Thoracic aorta (tissue), 2 donors: ENCODE measurements around the gene HSPE1. TPM values are rescaled to one million over a fixed set of nuclear protein-coding genes. Genes with fewer than 3 reads are reported as not detected.
A peak's percentile ranks its signal among the peaks of the same experiment; 100 is the strongest.

Experiments
- ATAC-seq: fragments of 150-250 bp; one replicate; pipeline ENCODE4 v1.8.0; 2017; ENCODE audit warnings: low read depth; ENCODE audit not compliant: insufficient number of reproducible peaks, low FRiP score
- DNase-seq: peaks from one replicate; pipeline ENCODE4 v3.0.0-alpha.2; 2020; ENCODE audit warnings: low spot score
- H3K27ac ChIP-seq, 2 donors: fragments of 200-600 bp; sonication (generic); 1 replicate in 1 of 2; 2 replicates in 1 of 2; pipeline ENCODE4 v1.5.1; 2016; ENCODE audit warnings: mild to moderate bottlenecking in 2 of 2, moderate library complexity in 2 of 2
- H3K27me3 ChIP-seq: fragments of 200-600 bp; sonication (generic); replicated peaks from 2 replicates; pipeline ENCODE4 v1.6.0; 2016; ENCODE audit warnings: mild to moderate bottlenecking; ENCODE audit not compliant: insufficient read depth
- H3K36me3 ChIP-seq: fragments of 200-600 bp; sonication (generic); one replicate; pipeline ENCODE4 v1.5.1; 2016
- H3K4me1 ChIP-seq, 2 donors: fragments of 200-600 bp; sonication (generic); 1 replicate in 1 of 2; 2 replicates in 1 of 2; pipeline versions ENCODE4 v1.5.1 to v1.6.0; 2016; ENCODE audit warnings: low read depth in 2 of 2, mild to moderate bottlenecking in 1 of 2; ENCODE audit not compliant: control insufficient read depth in 1 of 2
- H3K4me3 ChIP-seq: fragments of 200-600 bp; sonication (generic); 2 replicates; pipeline ENCODE4 v1.5.1; 2016; ENCODE audit warnings: mild to moderate bottlenecking
- H3K9me3 ChIP-seq: fragments of 200-600 bp; sonication (generic); 2 replicates; pipeline ENCODE4 v1.5.1; 2016
- CTCF ChIP-seq: fragments of 200-600 bp; sonication (generic); IDR thresholded peaks from one replicate; pipeline ENCODE4 v1.5.1; 2019; ENCODE audit warnings: antibody characterized with exemption
- total RNA-seq, 2 donors: library from RNA; depleted of rRNA; stranded (reverse); fragments of >200 nt; gene quantifications; one replicate each; pipeline versions ENCODE4 v1.1.0 to v1.2.3, GENCODE V29; 2016

Gene HSPE1
- total RNA-seq, 2 donors from 2014 or later = 26.3 to 45.0 TPM

GRCh38 chr2:197453914-197454398 is 46.2 kb upstream of the HSPE1 start:
- H3K27me3 ChIP-seq = no peaks in the 10 kb centered on the region

GRCh38 chr2:197454923-197455322 is 45.3 kb upstream of the HSPE1 start:
- Histone ChIP-seq H3K4me3 (peak overlapping the region; percentile 83), H3K4me1 (peaks cover 18 to 32% of the 10 kb centered on the region in 2 donors), H3K9me3 (no peaks in the 10 kb centered on the region), H3K36me3 (peaks cover 2% of the 10 kb centered on the region), H3K27me3 (no peaks in the 10 kb centered on the region), H3K27ac (peak overlapping the region in 1 of 2 donors; percentile 99)
- no peak for ATAC-seq
- no peak for DNase-seq
- no peak for TF ChIP-seq CTCF

More at GRCh38 chr2:197453914-197454398, 46.2 kb upstream of the HSPE1 start:
- no peaks in the 10 kb centered on the region for H3K9me3 ChIP-seq
- TF ChIP-seq CTCF = no peak
- no peak for DNase-seq
- H3K36me3 ChIP-seq = no peaks in the 10 kb centered on the region
- ATAC-seq = no peak
- H3K4me1 ChIP-seq = peaks cover 15 to 22% of the 10 kb centered on the region in 2 donors
- peak overlapping the region; percentile 83 for H3K4me3 ChIP-seq
- H3K27ac ChIP-seq = peak overlapping the region; percentile 99 to 100

GRCh38 chr2:197455428-197455827 is 44.8 kb upstream of the HSPE1 start:
- H3K27me3 ChIP-seq = no peaks in the 10 kb centered on the region
- H3K9me3 ChIP-seq = no peaks in the 10 kb centered on the region
- H3K36me3 ChIP-seq = peaks cover 6% of the 10 kb centered on the region
- TF ChIP-seq CTCF = no peak
- peaks cover 18 to 34% of the 10 kb centered on the region in 2 donors for H3K4me1 ChIP-seq
- peak overlapping the region; percentile 83 for H3K4me3 ChIP-seq
- DNase-seq (no peak), ATAC-seq (no peak)
- H3K27ac ChIP-seq = no peak overlapping the region

- Histone ChIP-seq H3K9me3 (no peaks in the 10 kb centered on the region), H3K4me3 (no peak overlapping the region), H3K27ac (no peak overlapping the region), H3K27me3 (no peaks in the 10 kb centered on the region), H3K4me1 (peaks cover 13 to 16% of the 10 kb centered on the region in 2 donors), H3K36me3 (peaks cover 25% of the 10 kb centered on the region)
- no peak for ATAC-seq
- DNase-seq = no peak
- no peak for TF ChIP-seq CTCF
Measured at GRCh38 chr2:197460649-197461048, 39.5 kb upstream of the HSPE1 start.

- H3K4me1 ChIP-seq = peaks cover 13% of the 10 kb centered on the region in 2 donors
- no peak overlapping the region for H3K27ac ChIP-seq
- H3K36me3 ChIP-seq = peaks cover 28% of the 10 kb centered on the region
- no peaks in the 10 kb centered on the region for H3K9me3 ChIP-seq
- DNase-seq (no peak), ATAC-seq (no peak)
- H3K27me3 ChIP-seq = no peaks in the 10 kb centered on the region
- TF ChIP-seq CTCF = no peak
- no peak overlapping the region for H3K4me3 ChIP-seq
Measured at GRCh38 chr2:197461057-197461456, 39.1 kb upstream of the HSPE1 start.
